ENCODE results near the gene MON2. TPM values are rescaled to one million over a fixed set of nuclear protein-coding genes. Genes with fewer than 3 reads are reported as not detected.
A peak's percentile ranks its signal among the peaks of the same experiment; 100 is the strongest.

Gene MON2
- total and polyA plus RNA-seq, 2 of the 13 experiments (the other 11 are each of a cell fraction or from before 2014, with no cell fraction given), result 10.5 to 24.8 TPM

DNA sequence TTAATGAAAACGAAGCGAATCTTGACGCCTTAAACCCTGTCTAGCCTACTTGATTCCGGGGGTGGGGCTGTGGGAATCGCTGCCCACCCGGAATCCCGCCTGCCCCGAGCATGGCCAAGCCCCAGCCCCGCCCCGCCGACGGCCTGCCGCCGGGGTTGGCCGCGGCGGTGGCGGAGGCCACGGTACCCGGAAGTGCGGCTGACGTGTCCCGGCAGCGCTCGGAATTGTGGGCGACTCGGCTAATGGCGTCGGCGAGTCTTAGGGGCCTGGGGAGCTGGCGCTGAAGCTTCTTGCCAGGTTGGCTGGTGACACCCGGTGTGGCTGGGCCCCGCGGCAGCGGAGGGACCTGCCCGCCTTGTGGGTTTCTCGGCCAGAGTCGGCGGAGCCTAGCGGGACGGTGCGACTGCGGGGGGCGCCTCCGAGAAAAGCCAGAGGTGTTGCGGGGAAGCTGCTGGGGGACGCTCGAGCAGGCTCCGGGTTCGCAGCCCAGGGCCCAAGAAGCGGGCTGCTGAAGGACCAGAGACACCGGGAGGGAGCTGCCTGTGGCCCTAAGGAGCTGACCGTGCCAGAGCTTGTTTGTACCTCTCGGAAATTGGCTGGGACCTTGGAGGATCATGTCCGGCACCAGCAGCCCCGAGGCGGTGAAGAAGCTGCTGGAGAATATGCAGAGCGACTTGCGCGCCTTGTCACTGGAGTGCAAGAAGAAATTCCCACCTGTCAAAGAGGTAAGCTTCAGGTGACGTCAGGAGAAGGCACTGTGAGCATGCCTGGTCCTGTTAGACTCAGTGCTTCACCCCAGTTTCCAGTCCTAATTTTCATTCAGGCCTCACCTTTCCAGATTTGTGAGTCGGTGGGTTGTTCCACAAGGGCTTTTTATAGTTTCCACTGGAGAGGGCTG is at the start of gene MON2 (continued):
- TF ChIP-seq SETDB1 (CRISPR knock-in tag; IDR thresholded peaks at IDR 0.05; ENCODE audit: borderline replicate concordance) (no peak), CENPT (CRISPR knock-in tag; IDR thresholded peaks at IDR 0.05; ENCODE audit: low read depth) (no peak), HNRNPL (IDR thresholded peaks at IDR 0.05; ENCODE audit: low read depth, low read length) (0 out of 2 replicates have a peak, but pooled peaks have one; percentile 16), ZNF652 (CRISPR knock-in tag; IDR thresholded peaks at IDR 0.05; ENCODE audit: borderline replicate concordance, low read depth) (no peak), PHB2 (IDR thresholded peaks at IDR 0.05; ENCODE audit: partially characterized antibody) (no peak), NPAS2 (CRISPR knock-in tag; IDR thresholded peaks at IDR 0.05; ENCODE audit: borderline replicate concordance) (no peak), KLF11 (CRISPR knock-in tag; IDR thresholded peaks at IDR 0.05) (no peak), KDM4B (CRISPR knock-in tag; IDR thresholded peaks at IDR 0.05) (no peak), PHF5A (CRISPR knock-in tag; IDR thresholded peaks at IDR 0.05; ENCODE audit: low read depth, unreplicated experiment) (no peak), CBFB (CRISPR knock-in tag; IDR thresholded peaks at IDR 0.05) (peak; percentile 54; the same call in 1 of the 2 replicates), MED13 (CRISPR knock-in tag; IDR thresholded peaks at IDR 0.05) (peak; percentile 56; the same call in 1 of the 2 replicates), ZSCAN30 (CRISPR knock-in tag; IDR thresholded peaks at IDR 0.05) (no peak), IKZF1 (IDR thresholded peaks at IDR 0.05) (no peak), ZNF543 (CRISPR knock-in tag; IDR thresholded peaks at IDR 0.05) (peak; percentile 85), ZNF598 (CRISPR knock-in tag; IDR thresholded peaks at IDR 0.05; ENCODE audit: borderline replicate concordance) (peak; percentile 83; the same call in 1 of the 2 replicates), EZH2 (conservative IDR thresholded peaks at IDR 0.05; ENCODE audit: low read depth, low read length) (no peak), NR1H2 (CRISPR knock-in tag; IDR thresholded peaks at IDR 0.05; ENCODE audit: borderline replicate concordance, low read depth) (no peak; the same call in 1 of the 2 replicates), ZNF709 (CRISPR knock-in tag; IDR thresholded peaks at IDR 0.05) (no peak), ZNF674 (CRISPR knock-in tag; IDR thresholded peaks at IDR 0.05; ENCODE audit: low read depth) (no peak), MEIS2 (CRISPR knock-in tag; IDR thresholded peaks at IDR 0.05) (peak; percentile 56; the same call in 1 of the 2 replicates), DNMT3B (CRISPR knock-in tag; conservative IDR thresholded peaks at IDR 0.05) (no peak)
- TF ChIP-seq, protein P1, sequence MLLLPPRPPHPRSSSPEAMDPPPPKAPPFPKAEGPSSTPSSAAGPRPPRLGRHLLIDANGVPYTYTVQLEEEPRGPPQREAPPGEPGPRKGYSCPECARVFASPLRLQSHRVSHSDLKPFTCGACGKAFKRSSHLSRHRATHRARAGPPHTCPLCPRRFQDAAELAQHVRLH (CRISPR knock-in tag; IDR thresholded peaks at IDR 0.05; ENCODE audit: borderline replicate concordance, low read depth), result 0 out of 2 replicates have a peak, but pooled peaks have one; percentile 18
- TF ChIP-seq, protein P2, sequence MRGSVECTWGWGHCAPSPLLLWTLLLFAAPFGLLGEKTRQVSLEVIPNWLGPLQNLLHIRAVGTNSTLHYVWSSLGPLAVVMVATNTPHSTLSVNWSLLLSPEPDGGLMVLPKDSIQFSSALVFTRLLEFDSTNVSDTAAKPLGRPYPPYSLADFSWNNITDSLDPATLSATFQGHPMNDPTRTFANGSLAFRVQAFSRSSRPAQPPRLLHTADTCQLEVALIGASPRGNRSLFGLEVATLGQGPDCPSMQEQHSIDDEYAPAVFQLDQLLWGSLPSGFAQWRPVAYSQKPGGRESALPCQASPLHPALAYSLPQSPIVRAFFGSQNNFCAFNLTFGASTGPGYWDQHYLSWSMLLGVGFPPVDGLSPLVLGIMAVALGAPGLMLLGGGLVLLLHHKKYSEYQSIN (CRISPR knock-in tag; IDR thresholded peaks at IDR 0.05; ENCODE audit: borderline replicate concordance), result no peak
- TF ChIP-seq, protein P3, sequence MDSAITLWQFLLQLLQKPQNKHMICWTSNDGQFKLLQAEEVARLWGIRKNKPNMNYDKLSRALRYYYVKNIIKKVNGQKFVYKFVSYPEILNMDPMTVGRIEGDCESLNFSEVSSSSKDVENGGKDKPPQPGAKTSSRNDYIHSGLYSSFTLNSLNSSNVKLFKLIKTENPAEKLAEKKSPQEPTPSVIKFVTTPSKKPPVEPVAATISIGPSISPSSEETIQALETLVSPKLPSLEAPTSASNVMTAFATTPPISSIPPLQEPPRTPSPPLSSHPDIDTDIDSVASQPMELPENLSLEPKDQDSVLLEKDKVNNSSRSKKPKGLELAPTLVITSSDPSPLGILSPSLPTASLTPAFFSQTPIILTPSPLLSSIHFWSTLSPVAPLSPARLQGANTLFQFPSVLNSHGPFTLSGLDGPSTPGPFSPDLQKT (CRISPR knock-in tag; IDR thresholded peaks at IDR 0.05; ENCODE audit: borderline replicate concordance), result no peak; the same call in 1 of the 2 replicates
- TF ChIP-seq, protein P4, sequence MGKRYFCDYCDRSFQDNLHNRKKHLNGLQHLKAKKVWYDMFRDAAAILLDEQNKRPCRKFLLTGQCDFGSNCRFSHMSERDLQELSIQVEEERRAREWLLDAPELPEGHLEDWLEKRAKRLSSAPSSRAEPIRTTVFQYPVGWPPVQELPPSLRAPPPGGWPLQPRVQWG (CRISPR knock-in tag; IDR thresholded peaks at IDR 0.05; ENCODE audit: borderline replicate concordance, low read depth), result no peak
- TF ChIP-seq, protein P5, sequence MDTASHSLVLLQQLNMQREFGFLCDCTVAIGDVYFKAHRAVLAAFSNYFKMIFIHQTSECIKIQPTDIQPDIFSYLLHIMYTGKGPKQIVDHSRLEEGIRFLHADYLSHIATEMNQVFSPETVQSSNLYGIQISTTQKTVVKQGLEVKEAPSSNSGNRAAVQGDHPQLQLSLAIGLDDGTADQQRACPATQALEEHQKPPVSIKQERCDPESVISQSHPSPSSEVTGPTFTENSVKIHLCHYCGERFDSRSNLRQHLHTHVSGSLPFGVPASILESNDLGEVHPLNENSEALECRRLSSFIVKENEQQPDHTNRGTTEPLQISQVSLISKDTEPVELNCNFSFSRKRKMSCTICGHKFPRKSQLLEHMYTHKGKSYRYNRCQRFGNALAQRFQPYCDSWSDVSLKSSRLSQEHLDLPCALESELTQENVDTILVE (CRISPR knock-in tag; IDR thresholded peaks at IDR 0.05), result no peak
